ENCODE results near the gene INSL3.
"Not testable (repeated sequence)": the region's sequence is repeated elsewhere in the genome, so short reads cannot be mapped to it uniquely, and the experiment has no call there.

Gene INSL3

DNA sequence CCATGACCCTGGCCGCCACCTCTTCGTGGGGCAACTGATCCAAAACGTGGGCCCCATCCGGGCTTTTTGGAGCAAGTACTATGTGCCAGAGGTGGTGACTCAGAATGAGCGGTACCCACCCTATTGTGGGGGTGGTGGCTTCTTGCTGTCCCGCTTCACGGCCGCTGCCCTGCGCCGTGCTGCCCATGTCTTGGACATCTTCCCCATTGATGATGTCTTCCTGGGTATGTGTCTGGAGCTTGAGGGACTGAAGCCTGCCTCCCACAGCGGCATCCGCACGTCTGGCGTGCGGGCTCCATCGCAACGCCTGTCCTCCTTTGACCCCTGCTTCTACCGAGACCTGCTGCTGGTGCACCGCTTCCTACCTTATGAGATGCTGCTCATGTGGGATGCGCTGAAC lies 9.6 kb downstream of the INSL3 start:
- no peak for DNase-seq

DNA sequence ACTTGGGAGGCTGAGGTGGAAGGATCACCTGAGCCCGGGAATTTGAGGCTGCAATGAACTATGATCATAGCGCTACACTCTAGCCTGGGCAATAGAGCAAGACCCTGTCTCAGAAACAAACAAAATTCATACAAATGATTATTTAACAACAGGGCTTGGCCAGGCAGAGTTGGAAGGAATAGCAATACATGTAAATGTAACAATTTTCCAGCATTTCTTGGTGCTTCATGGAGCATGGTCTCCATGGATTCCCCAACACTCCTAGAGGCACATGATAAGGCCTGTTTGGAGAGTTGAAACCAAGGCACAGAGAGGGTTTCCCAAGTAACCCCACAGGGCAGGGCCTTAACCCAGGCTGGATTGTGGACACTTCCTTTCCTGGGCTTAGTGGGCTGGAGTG lies 10.2 kb downstream of the INSL3 start:
- DNase-seq, result no peak

DNA sequence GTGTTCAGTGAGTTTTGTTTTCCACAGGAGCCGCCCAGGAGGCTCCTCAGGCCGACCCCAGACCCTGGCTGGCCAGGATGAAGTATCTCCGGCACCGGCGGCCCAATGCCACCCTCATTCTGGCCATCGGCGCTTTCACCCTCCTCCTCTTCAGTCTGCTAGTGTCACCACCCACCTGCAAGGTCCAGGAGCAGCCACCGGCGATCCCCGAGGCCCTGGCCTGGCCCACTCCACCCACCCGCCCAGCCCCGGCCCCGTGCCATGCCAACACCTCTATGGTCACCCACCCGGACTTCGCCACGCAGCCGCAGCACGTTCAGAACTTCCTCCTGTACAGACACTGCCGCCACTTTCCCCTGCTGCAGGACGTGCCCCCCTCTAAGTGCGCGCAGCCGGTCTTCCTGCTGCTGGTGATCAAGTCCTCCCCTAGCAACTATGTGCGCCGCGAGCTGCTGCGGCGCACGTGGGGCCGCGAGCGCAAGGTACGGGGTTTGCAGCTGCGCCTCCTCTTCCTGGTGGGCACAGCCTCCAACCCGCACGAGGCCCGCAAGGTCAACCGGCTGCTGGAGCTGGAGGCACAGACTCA lies 13.5 kb downstream of the INSL3 start:
- DNase-seq, result no peak

DNA sequence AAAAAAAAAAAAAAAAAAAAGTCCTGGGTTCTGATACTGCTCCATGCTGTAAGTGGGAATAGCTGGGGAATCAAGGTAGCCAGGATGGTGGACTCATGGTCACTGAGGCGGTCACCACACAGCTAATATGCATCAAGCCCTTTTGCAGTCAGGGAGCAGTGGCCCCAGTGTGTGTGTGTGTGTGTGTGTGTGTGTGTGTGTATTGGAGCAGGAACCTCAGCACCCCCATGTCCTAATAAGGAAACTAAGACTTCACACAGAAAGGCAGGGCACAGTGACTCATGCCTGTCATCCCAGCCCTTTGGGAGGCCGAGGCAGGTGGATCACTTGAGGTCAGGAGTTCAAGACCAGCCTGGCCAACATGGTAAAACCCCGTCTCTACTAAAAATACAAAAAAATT lies 14.4 kb downstream of the INSL3 start:
- no peak for DNase-seq

DNA sequence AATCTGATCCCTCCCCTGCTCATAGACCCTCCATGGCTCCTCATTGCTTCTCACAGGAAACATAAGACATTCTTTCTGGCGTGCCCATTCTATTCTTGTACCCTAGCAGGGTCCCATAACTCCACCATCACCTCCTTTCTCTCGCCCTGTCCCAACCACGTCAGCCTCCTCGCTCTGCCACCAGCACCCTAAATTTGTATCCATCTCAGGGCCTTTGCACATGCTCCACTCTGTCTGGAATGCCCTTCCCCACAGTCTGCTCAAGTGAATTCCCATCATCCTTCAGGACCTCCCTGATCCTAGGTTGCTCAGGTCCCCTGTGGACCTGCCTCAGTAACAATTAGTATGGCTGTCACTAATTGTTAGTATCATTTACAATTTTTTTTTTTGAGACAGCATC lies 15.9 kb downstream of the INSL3 start:
- DNase-seq, result no peak

DNA sequence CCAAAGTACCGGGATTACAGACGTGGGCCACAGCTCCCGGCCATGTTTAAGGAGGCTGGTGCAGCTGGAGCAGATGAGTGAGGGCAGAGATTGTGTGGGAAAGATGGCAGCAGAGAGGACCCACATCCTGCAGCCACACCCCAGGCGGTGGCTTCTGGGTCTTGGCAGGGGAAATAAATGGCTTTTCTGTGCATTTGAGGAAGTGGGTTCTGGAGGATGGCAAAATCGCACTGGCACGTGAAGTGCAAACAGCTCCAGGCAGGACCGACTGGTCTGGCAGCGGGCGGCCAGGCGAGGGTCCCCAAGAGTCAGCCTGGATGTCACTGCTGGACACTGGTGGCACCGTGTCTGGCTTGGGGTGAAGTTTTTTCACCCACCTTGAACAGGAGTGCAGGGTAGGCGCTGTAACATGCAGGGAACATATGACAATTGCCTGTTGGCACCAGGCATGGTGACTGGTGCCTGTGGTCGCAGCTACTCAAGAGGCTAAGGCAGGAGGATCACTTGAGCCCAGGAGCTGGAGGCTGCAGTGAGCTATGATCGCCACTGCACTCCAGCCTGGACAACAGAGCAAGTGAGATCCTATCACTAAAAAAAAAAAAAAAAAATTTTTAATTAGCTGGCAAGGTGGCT lies 17.9 kb downstream of the INSL3 start:
- DNase-seq, result no peak

DNA sequence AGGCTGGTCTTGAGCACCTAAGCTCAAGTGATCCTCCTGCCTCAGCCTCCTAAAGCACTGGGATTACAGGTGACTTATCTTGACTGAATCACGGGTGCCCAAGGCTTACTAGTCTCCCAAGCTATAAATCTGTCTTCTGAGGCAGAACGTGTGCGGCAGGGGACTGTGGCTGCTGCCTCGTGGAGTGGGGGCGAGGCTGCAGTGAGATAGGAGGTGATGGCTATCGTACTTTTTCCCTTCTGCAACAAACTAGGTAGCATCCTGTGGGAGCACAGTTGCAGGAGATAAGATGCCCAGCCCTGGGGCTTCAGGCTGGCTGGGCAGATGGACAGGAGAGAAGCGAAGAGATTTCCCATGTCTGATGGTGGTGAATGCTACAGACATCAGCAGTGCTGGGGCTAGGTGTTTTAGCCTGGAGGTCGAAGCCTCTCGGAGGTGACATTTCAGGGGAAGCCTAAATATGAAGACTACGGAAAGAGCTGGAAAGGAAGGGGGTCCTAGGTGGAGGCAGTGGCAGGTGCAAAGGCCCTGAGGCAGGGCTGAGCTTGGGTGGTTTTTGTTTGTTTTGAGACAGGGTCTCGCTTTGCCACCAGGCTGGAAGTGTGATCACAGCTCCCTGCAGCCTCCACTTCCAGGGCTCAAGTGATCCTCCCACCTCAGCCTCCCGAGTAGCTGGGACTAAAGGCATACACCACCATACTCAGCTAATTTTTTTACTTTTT lies 19.0 kb downstream of the INSL3 start:
- DNase-seq, result no peak

DNA sequence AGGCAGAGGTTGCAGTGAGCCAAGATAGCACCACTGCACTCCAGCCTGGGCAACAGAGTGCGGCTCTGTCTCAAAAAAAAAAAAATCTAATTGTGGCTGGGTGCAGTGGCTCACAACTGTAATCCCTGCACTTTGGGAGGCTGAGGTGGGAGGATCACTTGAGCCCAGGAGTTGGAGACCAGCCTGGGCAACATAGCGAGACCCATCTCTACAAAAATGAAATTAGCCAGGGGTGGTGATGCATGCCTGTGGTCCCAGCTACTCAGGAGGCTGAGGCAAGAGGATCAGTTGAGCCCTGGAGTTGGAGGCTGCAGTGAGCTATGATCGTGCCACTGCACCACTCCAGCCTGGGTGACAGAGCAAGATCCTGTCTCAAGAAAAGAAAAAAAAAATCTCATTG lies 22.7 kb downstream of the INSL3 start:
- DNase-seq, result not testable (repeated sequence)

DNA sequence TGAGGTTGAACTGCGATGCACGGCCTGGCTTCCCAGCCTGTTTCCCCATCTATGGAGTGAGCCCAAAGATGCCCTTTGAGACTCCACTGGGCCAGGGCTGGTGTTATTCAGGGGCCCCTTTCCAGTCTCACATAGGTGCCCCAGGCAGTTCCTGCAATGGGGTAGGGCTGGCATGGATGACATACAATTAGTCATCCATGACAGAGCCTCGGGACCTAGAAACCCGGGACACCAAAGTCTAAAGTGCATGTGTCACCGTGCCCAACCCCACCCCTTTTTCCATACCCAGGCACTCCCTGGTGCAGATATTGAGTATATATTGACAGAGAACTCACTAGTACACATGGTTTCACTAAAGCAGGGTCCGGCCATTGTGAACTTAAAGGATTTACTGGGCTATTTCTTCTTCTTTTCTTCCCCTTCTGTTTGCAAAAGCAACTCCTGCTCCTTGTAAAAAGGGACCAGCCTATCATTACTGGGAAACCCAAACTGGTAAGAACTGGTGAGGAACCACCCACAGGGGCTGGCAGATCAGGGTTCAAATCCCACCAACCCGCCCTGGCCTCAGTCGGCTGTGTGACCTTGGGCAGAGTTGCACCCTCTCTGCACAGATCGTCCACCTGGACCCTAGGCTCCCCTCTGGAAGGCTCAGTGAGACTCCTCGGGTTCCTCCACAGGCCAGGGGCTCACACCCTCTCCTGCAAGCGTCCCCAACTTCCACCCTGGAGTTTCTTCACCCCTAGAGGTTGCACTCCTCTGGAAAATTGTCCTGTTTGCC lies 23.7 kb downstream of the INSL3 start:
- DNase-seq, result peak; percentile 66

DNA sequence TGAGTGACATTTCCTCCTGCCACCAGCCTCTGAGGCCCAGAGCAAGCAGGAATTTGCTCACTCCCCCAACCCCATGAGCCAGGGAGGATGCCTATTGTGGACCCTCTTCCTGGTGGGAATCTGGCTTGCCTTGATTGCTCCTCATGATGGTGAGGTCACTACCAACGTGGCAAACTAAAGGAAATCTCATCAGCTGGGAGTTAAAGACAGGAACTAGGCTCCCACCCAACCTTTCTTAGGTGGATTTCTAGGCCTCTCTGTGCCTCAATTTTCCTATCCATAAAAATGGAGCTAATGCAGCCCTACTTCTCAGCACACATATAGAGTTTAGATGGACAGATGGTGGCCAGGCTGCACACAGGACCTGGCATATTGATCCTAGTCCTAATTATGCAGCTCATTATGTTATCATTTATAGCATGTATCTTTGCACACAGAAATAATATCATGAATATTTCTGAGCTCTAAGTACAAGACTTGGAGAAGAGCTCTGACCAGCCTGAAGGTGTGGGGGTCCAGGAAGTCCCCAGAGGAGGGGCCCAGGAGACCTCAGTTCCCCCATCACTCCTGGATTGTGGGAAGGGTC lies 24.4 kb downstream of the INSL3 start:
- DNase-seq, result no peak

DNA sequence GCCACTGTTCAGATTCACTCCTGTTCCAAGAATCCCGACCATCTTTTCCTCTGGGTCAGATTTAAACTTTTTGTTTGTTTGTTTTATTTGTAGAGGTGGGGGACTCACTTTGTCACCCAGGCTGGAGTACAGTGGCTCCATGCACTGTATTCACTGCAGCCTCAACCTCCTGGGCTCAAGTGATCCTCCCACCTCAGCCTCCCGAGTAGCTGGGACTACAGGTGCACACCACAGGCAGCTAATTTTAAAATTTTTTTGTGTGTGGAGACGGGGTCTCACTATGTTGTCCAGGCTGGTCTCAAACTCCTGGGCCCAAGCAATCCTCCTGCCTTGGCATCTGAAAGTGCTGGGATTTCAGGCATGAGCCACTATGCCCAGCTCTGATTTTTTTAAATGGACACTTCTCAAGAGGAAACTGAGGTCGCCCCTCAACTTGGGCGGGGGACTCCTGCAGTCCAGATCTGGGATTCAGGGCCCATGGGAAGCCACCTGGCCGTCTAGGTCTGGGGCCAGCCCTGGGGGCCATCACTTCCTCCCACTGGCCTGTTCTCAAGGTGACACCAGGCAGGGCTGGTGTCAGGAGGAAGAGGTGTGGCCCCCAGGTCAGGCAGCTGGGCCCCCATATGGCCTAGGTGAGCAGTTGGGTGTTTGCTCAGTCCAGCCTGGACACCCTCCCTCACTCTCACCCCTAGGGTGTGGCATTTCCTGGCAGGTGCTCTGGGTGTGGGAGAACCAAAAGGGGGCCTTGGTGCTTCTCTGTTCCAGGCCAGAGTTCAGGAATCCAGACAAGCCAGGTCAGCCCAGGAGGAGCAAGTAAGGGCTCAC lies 25.1 kb downstream of the INSL3 start:
- DNase-seq, result no peak

DNA sequence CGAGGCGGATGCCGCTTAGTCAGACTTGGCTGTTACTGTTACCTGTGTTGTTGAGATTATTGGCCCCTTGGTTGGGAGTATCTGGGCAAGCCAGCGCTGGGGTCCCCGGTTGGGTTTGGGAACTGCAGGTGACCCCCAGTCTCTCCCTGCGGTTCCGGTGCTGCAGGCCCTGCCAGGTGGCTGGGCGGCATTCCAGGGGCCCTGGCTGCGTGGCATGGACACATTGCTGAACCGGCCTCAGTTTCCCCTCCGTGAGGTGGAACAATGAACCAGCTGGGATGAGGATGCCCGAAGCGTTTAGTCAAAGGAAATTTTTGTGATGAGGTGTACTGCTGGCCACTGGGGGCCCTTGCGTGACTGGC lies 25.8 kb downstream of the INSL3 start:
- DNase-seq, result no peak

DNA sequence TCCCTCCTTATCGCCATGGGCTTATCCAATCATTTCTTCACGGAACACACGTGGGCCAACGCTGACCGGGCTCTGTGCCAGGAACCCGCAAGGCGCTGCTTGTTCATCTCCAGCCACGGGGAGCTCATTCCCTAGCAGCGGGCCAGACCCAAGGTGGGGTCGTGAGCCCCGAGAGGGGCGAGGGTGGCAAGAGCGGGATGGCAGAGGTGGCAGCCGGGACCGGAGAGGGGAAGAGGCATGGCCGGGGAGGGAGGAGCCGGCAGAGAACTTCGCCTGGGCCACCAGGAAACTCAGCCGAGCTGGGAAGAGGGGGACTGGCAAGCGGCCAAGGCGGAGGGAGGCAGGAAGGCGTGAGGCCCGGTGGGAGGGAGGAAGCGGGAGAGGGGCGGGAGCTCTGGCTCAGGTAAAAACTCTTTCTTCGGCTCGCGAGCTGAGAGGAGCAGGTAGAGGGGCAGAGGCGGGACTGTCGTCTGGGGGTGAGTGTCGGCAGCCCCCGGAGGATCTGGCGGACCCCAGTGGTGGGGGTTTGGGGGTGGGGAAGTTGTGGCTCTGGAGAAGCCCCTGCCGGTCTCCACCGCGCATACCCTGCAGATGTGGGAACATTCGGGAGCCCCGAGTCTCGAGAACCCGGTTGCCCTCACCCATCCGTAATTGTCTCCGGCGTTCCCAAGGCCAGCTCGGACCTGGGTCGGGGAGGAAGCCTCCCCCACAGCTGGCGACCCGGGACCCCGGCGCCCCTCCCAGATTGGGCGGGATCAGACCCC lies 26.4 kb downstream of the INSL3 start, which contains the start of gene B3GNT3:
Gene B3GNT3, plus strand, starts transcription at position 408 of the 764 bp plus-strand sequence. CDS start 12,670 bp downstream, outside the sequence.
- DNase-seq, result peak; percentile 62

DNA sequence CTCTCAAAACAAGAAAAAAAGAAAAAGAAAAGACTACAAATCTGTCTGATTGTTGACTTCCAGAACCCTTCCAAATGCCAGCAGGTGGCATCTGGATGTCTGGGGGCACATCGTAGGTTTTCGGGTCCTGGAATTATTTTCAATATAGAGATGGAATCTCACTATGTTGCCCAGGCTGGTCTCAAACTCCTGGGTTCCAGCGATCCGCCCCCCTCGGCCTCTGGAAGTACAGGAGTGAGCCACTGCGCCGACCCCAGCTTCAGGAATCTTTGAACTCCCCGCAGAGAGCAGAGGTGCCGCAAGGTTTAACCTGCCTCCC lies 26.9 kb downstream of the INSL3 start:
- DNase-seq, result no peak

DNA sequence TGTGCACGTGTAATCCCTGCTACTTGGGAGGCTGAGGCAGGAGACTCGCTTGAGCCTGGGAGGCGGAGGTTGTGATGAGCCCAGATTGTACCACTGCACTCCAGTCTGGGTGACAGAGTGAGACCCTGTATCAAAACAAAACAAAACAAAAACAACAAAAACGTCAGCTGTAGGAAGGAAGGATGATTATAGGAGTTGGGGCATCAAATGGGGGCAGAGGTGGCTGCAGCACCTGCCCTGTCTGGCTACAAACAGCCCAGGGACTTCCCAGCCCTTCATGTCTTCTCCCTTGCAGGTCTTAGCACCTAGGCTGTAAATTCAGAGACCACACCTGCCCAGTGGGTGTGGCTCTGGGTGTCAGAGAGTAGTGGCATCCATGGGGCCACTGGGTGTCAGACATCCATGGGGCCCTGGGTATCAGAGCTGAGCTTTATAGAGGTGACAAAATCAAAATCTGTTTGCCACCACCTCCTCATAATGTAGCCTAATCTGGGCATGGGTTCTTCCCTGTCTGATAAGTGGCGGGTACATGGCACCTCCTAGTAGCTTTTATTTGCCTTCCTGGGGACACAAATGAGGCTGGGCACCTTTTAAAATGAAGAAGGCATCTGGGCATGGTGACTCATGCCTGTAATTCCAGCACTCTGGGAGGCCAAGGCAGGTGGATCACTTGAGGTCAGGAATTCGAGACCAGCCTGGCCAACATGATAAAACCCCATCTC lies 31.1 kb downstream of the INSL3 start:
- DNase-seq, result no peak

DNA sequence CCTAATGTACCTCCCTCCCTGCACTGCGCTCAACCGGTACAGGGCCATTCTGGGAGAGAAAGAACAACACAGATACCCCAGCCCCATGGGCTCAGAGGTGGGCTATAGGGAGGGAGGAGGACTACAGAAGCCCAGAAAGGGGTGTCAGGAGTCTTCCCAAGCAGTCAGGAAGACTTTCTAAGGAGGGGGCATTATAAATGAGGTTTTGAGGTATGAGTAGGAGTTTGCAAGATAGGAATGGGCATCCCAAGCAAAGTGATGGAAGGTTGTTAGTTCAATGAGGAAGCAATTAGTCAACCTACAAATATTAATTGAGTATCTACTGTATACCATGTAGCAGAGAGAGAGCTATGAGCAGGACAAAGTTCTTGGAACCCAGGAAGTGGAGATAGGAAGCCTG lies 32.7 kb downstream of the INSL3 start:
- no peak for DNase-seq

DNA sequence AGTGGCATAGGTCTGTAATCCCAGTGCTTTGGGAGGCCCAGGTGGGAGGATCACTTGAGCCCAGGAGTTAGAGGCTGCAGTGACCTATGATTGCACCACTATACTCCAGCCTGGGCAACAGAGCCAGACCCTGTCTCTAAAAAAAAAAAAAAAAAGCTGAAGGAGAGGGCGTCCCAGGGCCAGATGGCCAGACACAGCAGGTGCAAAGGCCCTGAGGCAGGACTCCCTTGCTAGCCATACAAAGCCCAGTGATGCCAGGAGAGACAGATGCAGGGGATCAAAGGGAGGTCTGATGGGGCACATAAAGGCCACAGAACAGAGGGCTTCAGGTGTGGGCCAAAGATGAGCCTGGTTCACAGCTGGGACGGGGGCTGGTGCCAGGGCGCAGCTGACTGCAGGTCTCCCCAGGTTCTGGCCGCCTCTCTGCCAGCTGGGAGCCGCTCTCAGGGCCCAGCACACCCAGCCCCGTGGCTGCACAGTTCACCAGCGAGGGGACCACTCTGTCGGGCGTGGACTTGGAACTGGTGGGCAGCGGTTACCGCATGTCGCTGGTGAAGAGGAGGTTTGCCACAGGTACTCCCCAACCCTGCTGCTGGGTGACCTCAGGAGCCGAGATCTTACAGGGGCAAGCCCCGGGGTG lies 33.9 kb downstream of the INSL3 start:
- DNase-seq, result no peak

DNA sequence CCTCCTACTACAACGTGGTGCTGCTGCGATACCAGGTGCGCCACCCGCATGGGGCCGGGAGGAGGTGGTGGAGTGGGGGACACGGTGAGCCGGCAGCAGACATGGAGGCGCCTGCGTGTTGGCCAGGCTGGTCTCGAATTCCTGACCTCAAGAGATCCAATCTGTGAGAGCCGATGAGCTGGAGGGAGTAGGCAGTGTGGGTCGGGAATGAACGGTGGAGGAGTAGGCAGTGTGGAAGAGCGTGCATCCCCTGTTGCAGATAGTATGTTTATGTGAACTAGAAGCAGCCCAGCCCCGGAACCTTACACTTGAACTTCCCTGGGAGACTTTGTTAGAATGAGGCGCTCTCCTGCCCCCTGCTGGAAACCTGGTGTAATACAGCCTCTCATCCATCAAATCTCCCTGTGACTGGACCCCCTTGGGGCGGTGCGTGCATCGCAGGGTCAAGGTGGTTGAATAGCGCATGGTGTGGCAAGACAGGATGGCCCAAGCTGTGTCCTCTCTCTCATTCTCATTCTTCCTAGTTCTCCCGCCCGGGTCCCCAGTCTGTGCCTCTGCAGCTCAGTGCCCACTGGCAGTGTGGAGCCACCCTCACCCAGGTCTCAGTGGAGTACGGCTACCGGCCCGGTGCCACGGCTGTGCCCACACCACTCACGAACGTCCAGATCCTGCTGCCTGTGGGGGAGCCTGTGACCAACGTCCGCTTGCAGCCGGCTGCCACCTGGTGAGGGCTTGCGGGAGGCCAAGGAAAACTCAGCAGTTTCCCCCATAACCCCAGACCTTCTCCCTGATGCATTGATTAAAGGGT lies 36.9 kb downstream of the INSL3 start:
- peak; percentile 90 for DNase-seq

DNA sequence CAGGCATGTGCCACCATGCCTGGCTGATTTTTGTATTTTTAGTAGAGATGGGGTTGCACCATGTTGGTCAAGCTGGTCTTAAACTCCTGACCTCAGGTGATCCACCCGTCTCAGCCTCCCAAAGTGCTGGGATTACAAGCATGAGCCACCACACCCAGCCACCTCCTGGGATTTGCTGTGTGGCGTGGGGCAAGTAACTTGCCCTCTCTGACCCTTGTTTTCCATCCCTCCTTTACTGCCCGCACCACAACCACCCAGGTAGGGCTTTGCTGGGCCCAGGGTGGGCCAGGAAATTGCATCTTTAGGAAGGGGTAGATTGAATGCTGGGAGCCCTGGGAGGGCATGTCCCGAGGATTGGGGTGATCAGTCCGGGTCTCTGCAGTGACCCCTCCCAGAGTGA lies 37.6 kb downstream of the INSL3 start:
- not testable (repeated sequence) for DNase-seq

DNA sequence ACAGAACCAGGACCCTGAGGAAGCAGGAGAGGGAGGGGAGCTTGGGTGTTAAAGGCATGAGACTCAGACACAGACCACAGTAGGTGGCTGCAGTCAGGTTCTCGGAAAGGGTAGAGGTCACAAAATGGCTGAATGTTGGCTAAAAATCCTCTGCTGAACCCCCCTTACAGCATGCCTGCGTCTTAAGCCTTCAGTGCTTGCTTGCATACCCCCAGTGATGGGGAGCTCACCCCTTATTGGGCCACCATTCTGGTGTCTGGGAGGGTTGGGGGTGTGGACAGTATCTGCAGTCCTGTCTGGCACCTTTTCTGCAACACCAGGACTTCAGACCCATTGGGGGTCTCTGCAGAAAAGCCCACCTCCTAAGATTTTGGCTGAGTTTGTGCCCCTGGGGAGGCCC lies 40.5 kb downstream of the INSL3 start:
- no peak for DNase-seq

Measured in activated CD8-positive, alpha-beta memory T cell treated with anti-CD3 and anti-CD28 coated beads, Interleukin-2, amount 50 U/mL, for 48 hours (primary cell).